OCI-LY1 (cell line): Measurements from ENCODE around the gene MED13L.

ENCODE experiments used
- CTCF ChIP-seq: fragments of 200-600 bp; sonication (generic), shearing (Covaris generic); IDR thresholded peaks from 2 replicates; pipeline ENCODE4 v1.5.1; 2017; ENCODE audit warnings: mild to moderate bottlenecking, antibody characterized with exemption, low read length, moderate library complexity, mixed read lengths
- EZH2 ChIP-seq: fragments of 200-600 bp; sonication (generic), shearing (Covaris generic); IDR thresholded peaks from 2 replicates; pipeline ENCODE4 v1.8.0; 2017; ENCODE audit warnings: borderline replicate concordance, mixed run types, mild to moderate bottlenecking, antibody characterized with exemption, low read length, moderate library complexity, mixed read lengths

GRCh38 chr12:115930336-115930735, 347.2 kb downstream of the MED13L start:
- TF ChIP-seq CTCF (no peak), EZH2 (no peak)
